MM.1S (cell line): Measurements from ENCODE around the gene MUC22.

Experiments
- DNase-seq: peaks from one replicate; pipeline ENCODE4 v3.0.0-alpha.2; 2015
- H2AFZ ChIP-seq: fragments of 300-600 bp; sonication (generic); 2 replicates; pipeline ENCODE4 v1.6.0; 2016; ENCODE audit warnings: antibody characterized with exemption, low read length
- H3F3A ChIP-seq: fragments of 300-600 bp; sonication (generic); 2 replicates; pipeline ENCODE4 v1.6.1; 2016; ENCODE audit warnings: mild to moderate bottlenecking, antibody characterized with exemption, low read length, moderate library complexity, mixed read lengths; ENCODE audit not compliant: insufficient read depth
- H3K27ac ChIP-seq: fragments of 300-600 bp; sonication (generic); 2 replicates; pipeline ENCODE4 v1.5.1; 2016; ENCODE audit warnings: mild to moderate bottlenecking, low read length
- H3K27me3 ChIP-seq: fragments of 300-600 bp; sonication (generic); replicated peaks from 2 replicates; pipeline ENCODE4 v1.6.0; 2016; ENCODE audit warnings: low read length; ENCODE audit not compliant: insufficient read depth
- H3K36me3 ChIP-seq: fragments of 300-600 bp; sonication (generic); replicated peaks from 2 replicates; pipeline ENCODE4 v1.6.1; 2016; ENCODE audit warnings: mild to moderate bottlenecking, low read length, mixed read lengths; ENCODE audit not compliant: insufficient read depth
- H3K4me1 ChIP-seq: fragments of 300-600 bp; sonication (generic); 2 replicates; pipeline ENCODE4 v1.6.1; 2016; ENCODE audit warnings: low read length, mixed read lengths
- H3K4me2 ChIP-seq: fragments of 300-600 bp; sonication (generic); 2 replicates; pipeline ENCODE4 v1.6.0; 2016; ENCODE audit warnings: low read depth, low read length
- H3K4me3 ChIP-seq: fragments of 300-600 bp; sonication (generic); 2 replicates; pipeline ENCODE4 v1.5.1; 2016; ENCODE audit warnings: low read length, mixed read lengths
- H3K79me2 ChIP-seq: fragments of 300-600 bp; sonication (generic); 2 replicates; pipeline ENCODE4 v1.6.1; 2016; ENCODE audit warnings: mixed run types, low read length, mixed read lengths
- H3K9ac ChIP-seq: fragments of 300-600 bp; sonication (generic); 2 replicates; pipeline ENCODE4 v1.6.1; 2016; ENCODE audit warnings: low read length, mixed read lengths
- H3K9me2 ChIP-seq: fragments of 300-600 bp; sonication (generic); replicated peaks from 2 replicates; pipeline ENCODE4 v1.6.1; 2016; ENCODE audit warnings: mild to moderate bottlenecking, low read length, mixed read lengths; ENCODE audit not compliant: insufficient read depth
- H3K9me3 ChIP-seq: fragments of 300-600 bp; sonication (generic); replicated peaks from 2 replicates; pipeline ENCODE4 v1.6.1; 2016; ENCODE audit warnings: mild to moderate bottlenecking, low read length, mixed read lengths; ENCODE audit not compliant: insufficient read depth
- H4K20me1 ChIP-seq: fragments of 300-600 bp; sonication (generic); 2 replicates; pipeline ENCODE4 v1.6.1; 2016; ENCODE audit warnings: mild to moderate bottlenecking, low read length, moderate library complexity, mixed read lengths; ENCODE audit not compliant: insufficient read depth
- EZH2 ChIP-seq: fragments of 300-600 bp; sonication (generic); optimal IDR thresholded peaks from 2 replicates; pipeline ENCODE3; 2017; ENCODE audit warnings: low read depth, mild to moderate bottlenecking, antibody characterized with exemption, low read length, mixed read lengths
- EZH2phosphoT487 ChIP-seq: fragments of 300-600 bp; sonication (generic); IDR thresholded peaks from 2 replicates; pipeline ENCODE4 v1.6.1; 2018; ENCODE audit warnings: antibody characterized with exemption, low read length
- TF ChIP-seq, protein P1 (sequence below): fragments of 300-600 bp; sonication (generic); IDR thresholded peaks from 2 replicates; pipeline ENCODE4 v1.5.1; 2016; ENCODE audit warnings: antibody characterized with exemption, low read length, mixed read lengths

The MUC22 gene

DNA sequence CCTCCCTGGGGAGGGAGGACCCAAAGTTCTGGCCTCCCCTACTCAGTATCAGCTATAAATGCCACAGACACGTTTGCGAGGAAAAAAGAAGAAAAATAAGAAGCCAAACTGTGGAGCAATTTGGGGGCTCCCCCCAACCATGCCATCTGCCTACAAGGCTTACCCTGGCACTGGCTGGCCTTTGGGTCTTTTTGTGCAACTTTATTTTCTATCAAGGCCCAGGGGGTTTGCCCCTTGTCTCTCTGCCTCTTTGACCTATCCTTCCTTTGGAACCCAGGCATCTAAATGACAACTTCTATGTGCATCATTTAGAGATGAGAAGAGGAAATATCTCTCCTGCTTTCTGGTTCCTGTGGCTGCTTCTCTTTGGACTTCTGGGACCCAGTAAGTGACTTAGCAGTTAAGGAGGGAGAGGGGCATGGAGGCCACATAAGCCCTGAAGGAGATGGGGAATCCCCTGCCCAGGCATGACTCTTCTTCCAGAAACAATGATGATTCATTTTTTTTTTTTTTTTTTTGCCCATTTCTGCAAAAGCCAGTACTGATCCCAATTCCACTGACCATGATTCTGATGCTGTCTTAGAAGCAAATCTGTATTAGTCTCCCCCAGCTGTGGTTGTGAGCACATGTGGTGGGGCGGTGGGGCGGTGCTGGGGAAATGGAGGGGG, at the start of gene MUC22:
TSS of gene MUC22 (plus strand) at position 82 of the 668 bp plus-strand sequence. CDS start at position 315, 233 bp downstream.
- H3K27ac ChIP-seq, result no peak within 1 kb of the TSS
- H3K4me2 ChIP-seq, result no peak within 1 kb of the TSS
- no peaks in the 10 kb centered on the region for H3K9me3 ChIP-seq
- H3K9me2 ChIP-seq, result no peaks in the 10 kb centered on the region
- TF ChIP-seq, protein P1, sequence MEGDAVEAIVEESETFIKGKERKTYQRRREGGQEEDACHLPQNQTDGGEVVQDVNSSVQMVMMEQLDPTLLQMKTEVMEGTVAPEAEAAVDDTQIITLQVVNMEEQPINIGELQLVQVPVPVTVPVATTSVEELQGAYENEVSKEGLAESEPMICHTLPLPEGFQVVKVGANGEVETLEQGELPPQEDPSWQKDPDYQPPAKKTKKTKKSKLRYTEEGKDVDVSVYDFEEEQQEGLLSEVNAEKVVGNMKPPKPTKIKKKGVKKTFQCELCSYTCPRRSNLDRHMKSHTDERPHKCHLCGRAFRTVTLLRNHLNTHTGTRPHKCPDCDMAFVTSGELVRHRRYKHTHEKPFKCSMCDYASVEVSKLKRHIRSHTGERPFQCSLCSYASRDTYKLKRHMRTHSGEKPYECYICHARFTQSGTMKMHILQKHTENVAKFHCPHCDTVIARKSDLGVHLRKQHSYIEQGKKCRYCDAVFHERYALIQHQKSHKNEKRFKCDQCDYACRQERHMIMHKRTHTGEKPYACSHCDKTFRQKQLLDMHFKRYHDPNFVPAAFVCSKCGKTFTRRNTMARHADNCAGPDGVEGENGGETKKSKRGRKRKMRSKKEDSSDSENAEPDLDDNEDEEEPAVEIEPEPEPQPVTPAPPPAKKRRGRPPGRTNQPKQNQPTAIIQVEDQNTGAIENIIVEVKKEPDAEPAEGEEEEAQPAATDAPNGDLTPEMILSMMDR, result no peak
- TF ChIP-seq EZH2, result no peak
- H2AFZ ChIP-seq, result no peak within 1 kb of the TSS
- H3K9ac ChIP-seq, result no peak within 1 kb of the TSS
- H4K20me1 ChIP-seq, result no peaks in the 10 kb centered on the region
- DNase-seq, result no peak
- no peaks in the 10 kb centered on the region for H3K36me3 ChIP-seq
- H3K79me2 ChIP-seq, result no peaks in the 10 kb centered on the region
- H3K4me3 ChIP-seq, result no peak within 1 kb of the TSS
- no peaks in the 10 kb centered on the region for H3F3A ChIP-seq
- H3K4me1 ChIP-seq, result no peaks in the 10 kb centered on the region
- H3K27me3 ChIP-seq, result 0 out of 2 replicates have a peak, but pooled peaks cover 5% of the 10 kb centered on the region

DNA sequence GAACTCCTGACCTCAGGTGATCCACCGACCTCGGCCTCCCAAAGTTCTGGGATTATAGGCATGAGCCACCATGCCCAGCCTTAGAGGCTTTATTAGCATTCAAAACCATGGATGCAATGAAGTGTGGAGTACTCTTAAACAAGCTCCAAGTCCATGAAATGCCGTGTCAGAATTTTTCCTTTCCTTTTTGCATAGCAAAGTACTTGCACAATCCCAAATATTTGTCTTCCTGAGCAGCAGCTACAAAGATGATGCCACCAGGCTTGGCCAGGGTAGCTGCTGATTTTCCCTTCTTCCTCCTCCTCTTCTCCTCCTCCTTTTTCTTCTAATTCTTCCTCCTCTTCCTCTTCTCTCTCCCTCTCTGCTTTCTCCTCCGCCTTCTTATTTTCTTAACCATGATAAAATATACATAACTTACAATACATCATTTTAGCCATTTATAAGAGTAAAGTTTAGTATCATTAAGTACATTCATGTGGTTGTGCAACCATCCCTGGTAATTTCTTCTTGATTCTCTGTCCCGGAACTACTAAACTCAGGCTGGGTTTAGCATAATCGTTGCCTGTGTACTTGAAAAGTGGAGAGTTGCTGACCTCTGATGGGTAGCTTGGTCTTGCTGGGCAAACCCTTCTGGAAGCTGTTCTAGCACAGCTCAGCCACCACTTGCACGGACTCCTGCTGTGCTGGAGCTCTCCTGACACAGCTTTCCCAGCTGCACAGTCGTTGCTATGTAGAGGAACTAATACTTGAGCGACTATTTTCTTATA, 49.2 kb upstream of the MUC22 start:
- Histone ChIP-seq H3K9ac (no peak overlapping the region), H2AFZ (no peak overlapping the region), H3K9me2 (no peaks in the 10 kb centered on the region), H4K20me1 (no peaks in the 10 kb centered on the region), H3K4me3 (no peak overlapping the region), H3K27ac (no peak overlapping the region), H3F3A (no peaks in the 10 kb centered on the region), H3K36me3 (no peaks in the 10 kb centered on the region), H3K27me3 (peaks cover 19% of the 10 kb centered on the region; the same call in 1 of the 2 replicates), H3K4me2 (no peak overlapping the region), H3K4me1 (peaks cover 8% of the 10 kb centered on the region), H3K9me3 (no peaks in the 10 kb centered on the region), H3K79me2 (no peaks in the 10 kb centered on the region)
- TF ChIP-seq, protein P1, result no peak
- no peak for TF ChIP-seq EZH2phosphoT487
- TF ChIP-seq EZH2, result no peak
- DNase-seq, result no peak

DNA sequence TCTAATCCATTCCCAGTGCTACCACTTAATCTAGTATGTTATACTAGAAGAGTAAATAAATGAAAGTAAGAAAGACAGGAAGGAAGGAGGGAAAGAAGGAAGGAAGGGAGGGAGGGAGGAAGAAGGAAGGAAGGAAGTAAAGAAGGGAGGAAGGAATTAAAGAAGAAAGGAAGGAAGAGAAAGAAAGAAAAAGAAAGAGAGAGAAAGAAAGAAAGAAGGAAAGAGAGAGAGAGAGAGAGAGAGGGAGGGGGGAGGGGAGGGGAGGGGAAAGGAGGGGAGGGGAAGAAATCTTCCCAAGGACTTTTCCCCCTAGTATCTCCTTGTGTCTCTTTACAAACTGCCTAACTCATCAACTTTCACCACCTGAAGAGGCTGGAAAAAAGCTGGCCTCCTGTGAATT, 47.6 kb upstream of the MUC22 start:
- no peaks in the 10 kb centered on the region for H3K79me2 ChIP-seq
- peaks cover 4% of the 10 kb centered on the region; the same call in 1 of the 2 replicates for H3K27me3 ChIP-seq
- H4K20me1 ChIP-seq, result no peaks in the 10 kb centered on the region
- TF ChIP-seq EZH2 (no peak), EZH2phosphoT487 (no peak)
- TF ChIP-seq, protein P1, result no peak
- no peak for DNase-seq
- H3K36me3 ChIP-seq, result no peaks in the 10 kb centered on the region
- no peaks in the 10 kb centered on the region for H3F3A ChIP-seq
- H3K9me2 ChIP-seq, result no peaks in the 10 kb centered on the region
- H3K27ac ChIP-seq, result no peak overlapping the region
- H3K4me2 ChIP-seq, result no peak overlapping the region
- no peak overlapping the region for H2AFZ ChIP-seq
- H3K4me3 ChIP-seq, result no peak overlapping the region
- H3K9me3 ChIP-seq, result no peaks in the 10 kb centered on the region
- no peak overlapping the region for H3K9ac ChIP-seq
- peaks cover 8% of the 10 kb centered on the region; the same call in 1 of the 2 replicates for H3K4me1 ChIP-seq
